OCI-LY7 (cell line): Measurements from ENCODE around the gene GADL1. TPM values are rescaled to one million over a fixed set of nuclear protein-coding genes. Genes with fewer than 3 reads are reported as not detected.

Experiments
- BruUV-seq: library from RNA; stranded (reverse); fragments of 400-500 nt; replicated peaks from 2 replicates; lab custom pipeline; 2021; lab: Mats Ljungman, UMichigan
- CTCF ChIA-PET: fragments of 300-600 bp; sonication (Branson Sonifier 250); formaldehyde crosslinking; loops from one replicate; lab custom pipeline; 2022; ENCODE audit warnings: antibody characterized with exemption; ENCODE audit not compliant: unreplicated experiment; lab: Charles Lee
- POLR2A ChIA-PET: fragments of 300-600 bp; sonication (Branson Sonifier 250); formaldehyde crosslinking; loops from one replicate; lab custom pipeline; 2022; ENCODE audit warnings: antibody characterized with exemption; lab: Charles Lee
- DNase-seq: peaks from one replicate; pipeline ENCODE4 v3.0.0-alpha.2; 2015; ENCODE audit warnings: low spot score
- H2AFZ ChIP-seq: fragments of 200-600 bp; sonication (generic), shearing (Covaris generic); 2 replicates; pipeline ENCODE4 v1.6.1; 2014; ENCODE audit warnings: mild to moderate bottlenecking, antibody characterized with exemption, low read length, moderate library complexity
- H3K27ac ChIP-seq: fragments of 200-600 bp; sonication (generic); 2 replicates; pipeline ENCODE4 v1.5.1; 2014; ENCODE audit warnings: mixed run types, low read depth, mild to moderate bottlenecking, moderate library complexity, low read length, inconsistent platforms; ENCODE audit not compliant: poor library complexity, severe bottlenecking
- H3K36me3 ChIP-seq: fragments of 200-600 bp; sonication (generic); 2 replicates; pipeline ENCODE4 v1.6.1; 2014; ENCODE audit warnings: mild to moderate bottlenecking, antibody characterized with exemption, low read length, moderate library complexity, mixed read lengths; ENCODE audit not compliant: insufficient read depth
- H3K4me1 ChIP-seq: fragments of 200-600 bp; sonication (generic); 2 replicates; pipeline ENCODE4 v1.5.1; 2014; ENCODE audit warnings: mild to moderate bottlenecking, low read length; ENCODE audit not compliant: insufficient read depth, poor library complexity, severe bottlenecking
- H3K4me2 ChIP-seq: fragments of 200-600 bp; sonication (generic); 2 replicates; pipeline ENCODE4 v1.6.1; 2014; ENCODE audit warnings: mild to moderate bottlenecking, low read length
- H3K4me3 ChIP-seq: fragments of 200-600 bp; sonication (generic); 2 replicates; pipeline ENCODE4 v1.5.1; 2014; ENCODE audit warnings: mild to moderate bottlenecking, low read depth, low read length; ENCODE audit not compliant: poor library complexity, severe bottlenecking
- H3K79me2 ChIP-seq: fragments of 200-600 bp; sonication (generic); 2 replicates; pipeline ENCODE4 v1.6.1; 2016; ENCODE audit warnings: low read depth, mild to moderate bottlenecking, low read length, moderate library complexity, mixed read lengths; ENCODE audit not compliant: insufficient read depth
- H3K9me2 ChIP-seq: fragments of 200-600 bp; sonication (generic); 2 replicates; pipeline ENCODE4 v1.6.1; 2016; ENCODE audit warnings: mild to moderate bottlenecking, low read length, mixed read lengths; ENCODE audit not compliant: insufficient read depth
- H3K9me3 ChIP-seq: fragments of 200-600 bp; sonication (generic); 2 replicates; pipeline ENCODE4 v1.6.1; 2014; ENCODE audit warnings: mild to moderate bottlenecking, mixed run types, low read length, mixed read lengths
- H4K20me1 ChIP-seq: fragments of 200-600 bp; sonication (generic); 2 replicates; pipeline ENCODE4 v1.6.1; 2014; ENCODE audit warnings: mild to moderate bottlenecking, antibody characterized with exemption, low read length, moderate library complexity, mixed read lengths; ENCODE audit not compliant: insufficient read depth
- CTCF ChIP-seq: fragments of 200-600 bp; sonication (generic); conservative IDR thresholded peaks from 2 replicates; pipeline ENCODE4 v1.5.1; 2014; ENCODE audit warnings: mild to moderate bottlenecking, antibody characterized with exemption, low read length, moderate library complexity, mixed read lengths
- EZH2phosphoT487 ChIP-seq: fragments of 200-600 bp; sonication (generic); IDR thresholded peaks from 2 replicates; pipeline ENCODE4 v1.6.1; 2018; ENCODE audit warnings: low read depth, borderline replicate concordance, mild to moderate bottlenecking, mixed run types, antibody characterized with exemption, low read length, moderate library complexity, mixed read lengths
- intact Hi-C: fragments of 100-400 bp; cut with micrococcal nuclease; formaldehyde crosslinking; loops from one replicate; pipeline ENCODE4 v1.10.0; 2022; ENCODE audit not compliant: unreplicated experiment
- total RNA-seq, 2 experiments: library from RNA; depleted of rRNA in 1 of 2; stranded (reverse); fragments of >200 nt in 1 of 2; shearing (Covaris generic) in 1 of 2; gene quantifications; 2 replicates each; pipeline ENCODE4 v1.2.3, GENCODE V29; 2014 to 2022

GADL1 gene
- total RNA-seq, 2 experiments from 2014 or later: not detected

- ChIA-PET CTCF (no interaction called here), POLR2A (interaction anchor here (1.3 kb wide), 1 partner anchor 154 kb away, joined by 4 read pairs; no protein-coding TSS in a partner anchor)
- TF ChIP-seq CTCF (no peak), EZH2phosphoT487 (no peak)
- no peak overlapping the region for H3K27ac ChIP-seq
- no peaks in the 10 kb centered on the region for H3K9me2 ChIP-seq
- H3K9me3 ChIP-seq: no peaks in the 10 kb centered on the region
- BruUV-seq: no TSS peak
- no peaks in the 10 kb centered on the region for H3K36me3 ChIP-seq
- intact Hi-C loops: no loop called here
- no peaks in the 10 kb centered on the region for H3K79me2 ChIP-seq
- no peak overlapping the region for H2AFZ ChIP-seq
- H3K4me2 ChIP-seq: no peak overlapping the region
- no peaks in the 10 kb centered on the region for H3K4me1 ChIP-seq
- no peak for DNase-seq
- H4K20me1 ChIP-seq: no peaks in the 10 kb centered on the region
- H3K4me3 ChIP-seq: no peak overlapping the region
Measured at GRCh38 chr3:30941342-30941741, 46.9 kb upstream of the GADL1 start.

- no peaks in the 10 kb centered on the region for H3K79me2 ChIP-seq
- H4K20me1 ChIP-seq: no peaks in the 10 kb centered on the region
- H3K9me3 ChIP-seq: no peaks in the 10 kb centered on the region
- CTCF ChIA-PET: no interaction called here
- no peak overlapping the region for H3K4me3 ChIP-seq
- TF ChIP-seq CTCF (no peak), EZH2phosphoT487 (no peak)
- H2AFZ ChIP-seq: no peak overlapping the region
- intact Hi-C loops: no loop called here
- H3K36me3 ChIP-seq: no peaks in the 10 kb centered on the region
- no peak overlapping the region for H3K4me2 ChIP-seq
- DNase-seq: no peak
- no peaks in the 10 kb centered on the region for H3K9me2 ChIP-seq
- BruUV-seq: no TSS peak
- no peaks in the 10 kb centered on the region for H3K4me1 ChIP-seq
- POLR2A ChIA-PET: interaction anchor here (0.7 kb wide), 1 partner anchor 11 kb away, joined by 3 read pairs; no protein-coding TSS in a partner anchor
- H3K27ac ChIP-seq: no peak overlapping the region
Measured at GRCh38 chr3:30940740-30941139, 46.3 kb upstream of the GADL1 start.

GRCh38 chr3:30934208-30934550 is 39.7 kb upstream of the GADL1 start:
- peak overlapping the region; percentile 84 for H2AFZ ChIP-seq
- DNase-seq: peak; percentile 63
- POLR2A ChIA-PET: interaction anchor here (0.6 to 1.4 kb wide), 6 partner anchors 10 to 970 kb away, joined by 3 to 4 read pairs (median 3); no protein-coding TSS in a partner anchor

More at GRCh38 chr3:30934208-30934550, 39.7 kb upstream of the GADL1 start:
- peak overlapping the region; percentile 34; the same call in 1 of the 2 replicates for H3K4me2 ChIP-seq
- no peaks in the 10 kb centered on the region for H3K36me3 ChIP-seq
- H3K9me2 ChIP-seq: no peaks in the 10 kb centered on the region
- H3K9me3 ChIP-seq: no peaks in the 10 kb centered on the region
- H4K20me1 ChIP-seq: no peaks in the 10 kb centered on the region
- CTCF ChIA-PET: interaction anchor here (1.2 kb wide), 1 partner anchor 8 kb away, joined by 3 read pairs; no protein-coding TSS in a partner anchor
- peaks cover 15% of the 10 kb centered on the region for H3K4me1 ChIP-seq
- no peak overlapping the region for H3K4me3 ChIP-seq
- TF ChIP-seq CTCF (peak; percentile 78), EZH2phosphoT487 (no peak)
- no TSS peak for BruUV-seq
- no peak overlapping the region for H3K27ac ChIP-seq
- H3K79me2 ChIP-seq: no peaks in the 10 kb centered on the region
- intact Hi-C loops: loop anchor here (2.0 kb wide), 1 partner anchor 515 kb away; no protein-coding TSS in a partner anchor
